Right ventricle myocardium superior (tissue), 1 donor: Measurements from ENCODE around the gene GPR152. TPM values are rescaled to one million over a fixed set of nuclear protein-coding genes. Genes with fewer than 3 reads are reported as not detected.

Source experiments
- ATAC-seq: fragments of 200-7000 bp; cut with Tn5 transposase; one replicate; pipeline ENCODE4 v1.9.1; 2020; ENCODE audit warnings: mild to moderate bottlenecking; ENCODE audit not compliant: poor library complexity
- DNase-seq: peaks from one replicate; pipeline ENCODE4 v3.0.0-alpha.2; 2020
- intact Hi-C: fragments of 100-400 bp; cut with DNase I; formaldehyde crosslinking; loops from one replicate; pipeline ENCODE4 v1.11.2; 2022
- total RNA-seq: library from RNA; stranded (reverse); fragmentation: NEBNext Ultra II Directional; extraction: Animal tissue kit (Norgen Biotek cat#: 25700); gene quantifications from one replicate; pipeline ENCODE4 v1.2.1, GENCODE V29; 2021
- donor health status: DM: no; HTN: yes; CAD: no; lungs with severe emphysema.

The GPR152 gene
- total RNA-seq, 1 donor from 2014 or later: not detected

GRCh38 chr11:67448220-67448609 lies 4.3 kb downstream of the GPR152 start:
- intact Hi-C loops: no loop called here
- ATAC-seq: no peak
- no peak for DNase-seq

GRCh38 chr11:67445515-67445914 lies 7.0 kb downstream of the GPR152 start:
- ATAC-seq (no peak), DNase-seq (no peak)
- intact Hi-C loops: no loop called here

GRCh38 chr11:67442504-67443404 lies 9.8 kb downstream of the GPR152 start:
- no peak for DNase-seq
- intact Hi-C loops: no loop called here
- no peak for ATAC-seq

- ATAC-seq (no peak), DNase-seq (no peak)
- intact Hi-C loops: no loop called here
Observed at GRCh38 chr11:67441731-67442351, 10.7 kb downstream of the GPR152 start.

- ATAC-seq: no peak
- intact Hi-C loops: no loop called here
- DNase-seq: no peak
Observed at GRCh38 chr11:67441098-67441563, 11.4 kb downstream of the GPR152 start.

- DNase-seq (no peak), ATAC-seq (no peak)
- intact Hi-C loops: no loop called here
Observed at GRCh38 chr11:67440229-67441097, 12.1 kb downstream of the GPR152 start.

GRCh38 chr11:67439321-67440228 lies 13.0 kb downstream of the GPR152 start:
- ATAC-seq (no peak), DNase-seq (no peak)
- intact Hi-C loops: no loop called here

GRCh38 chr11:67438158-67438902 lies 14.2 kb downstream of the GPR152 start:
- no peak for DNase-seq
- intact Hi-C loops: no loop called here
- no peak for ATAC-seq

GRCh38 chr11:67437809-67438157 lies 14.7 kb downstream of the GPR152 start:
- intact Hi-C loops: no loop called here
- DNase-seq: no peak
- ATAC-seq: no peak

GRCh38 chr11:67437082-67437808 lies 15.3 kb downstream of the GPR152 start, which contains the start of gene PTPRCAP:
Gene PTPRCAP, minus strand, starts transcription at chr11:67437682. Its CDS starts 63 bp downstream, at chr11:67437619.
- intact Hi-C loops: no loop called here
- no peak for ATAC-seq
- DNase-seq: no peak

- intact Hi-C loops: no loop called here
- DNase-seq (no peak), ATAC-seq (no peak)
Observed at GRCh38 chr11:67436459-67437081, 16.0 kb downstream of the GPR152 start.

- ATAC-seq: no peak
- intact Hi-C loops: no loop called here
- DNase-seq: no peak
Observed at GRCh38 chr11:67435727-67436458, 16.6 kb downstream of the GPR152 start.

- DNase-seq (no peak), ATAC-seq (no peak)
- intact Hi-C loops: no loop called here
Observed at GRCh38 chr11:67435031-67435726, 17.4 kb downstream of the GPR152 start.

- DNase-seq (no peak), ATAC-seq (no peak)
- intact Hi-C loops: no loop called here
Observed at GRCh38 chr11:67434395-67434881, 18.1 kb downstream of the GPR152 start.
